ENCODE results near the gene TCEA3.

Gene TCEA3

DNA sequence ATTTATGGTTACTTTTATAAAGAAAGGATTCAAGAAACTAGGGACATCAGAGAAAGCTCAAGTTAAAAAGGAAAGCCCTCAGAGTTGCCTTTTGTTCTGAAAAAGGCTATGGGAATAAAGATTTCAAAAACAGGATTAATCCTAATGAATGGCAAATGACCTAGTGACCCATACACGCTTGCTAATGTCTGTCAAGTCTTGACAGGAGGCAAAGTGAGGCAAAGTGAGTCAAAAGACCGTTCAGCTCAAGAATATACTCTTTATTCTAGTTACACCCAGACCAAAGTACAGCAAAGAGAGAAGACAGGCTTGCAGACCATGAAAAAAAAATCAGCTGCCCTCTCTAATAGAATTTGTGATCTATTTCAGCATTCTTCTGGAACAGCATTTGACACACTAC is 58.4 kb downstream of the TCEA3 start:
- DNase-seq: no peak

DNA sequence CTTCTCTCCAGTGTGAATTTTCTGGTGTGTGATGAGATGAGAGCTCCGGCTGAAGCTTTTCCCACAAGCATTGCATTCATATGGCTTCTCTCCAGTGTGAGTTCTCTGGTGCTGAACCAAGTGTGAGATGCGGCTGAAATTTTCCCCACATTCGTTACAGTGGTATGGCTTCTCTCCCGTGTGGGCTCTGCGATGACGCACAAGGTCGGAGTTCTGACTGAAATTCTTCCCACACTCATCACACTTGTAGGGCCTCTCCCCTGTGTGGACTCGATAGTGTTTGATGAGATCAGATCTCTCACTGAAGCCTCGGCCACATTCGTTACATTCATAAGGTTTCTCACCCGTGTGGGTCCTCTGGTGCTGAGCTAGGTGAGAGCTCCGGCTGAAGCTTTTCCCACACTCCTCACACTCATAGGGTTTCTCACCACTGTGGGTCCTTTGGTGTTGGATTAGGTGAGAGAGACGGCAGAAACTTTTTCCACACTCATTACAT is 62.3 kb downstream of the TCEA3 start:
- no peak for DNase-seq

DNA sequence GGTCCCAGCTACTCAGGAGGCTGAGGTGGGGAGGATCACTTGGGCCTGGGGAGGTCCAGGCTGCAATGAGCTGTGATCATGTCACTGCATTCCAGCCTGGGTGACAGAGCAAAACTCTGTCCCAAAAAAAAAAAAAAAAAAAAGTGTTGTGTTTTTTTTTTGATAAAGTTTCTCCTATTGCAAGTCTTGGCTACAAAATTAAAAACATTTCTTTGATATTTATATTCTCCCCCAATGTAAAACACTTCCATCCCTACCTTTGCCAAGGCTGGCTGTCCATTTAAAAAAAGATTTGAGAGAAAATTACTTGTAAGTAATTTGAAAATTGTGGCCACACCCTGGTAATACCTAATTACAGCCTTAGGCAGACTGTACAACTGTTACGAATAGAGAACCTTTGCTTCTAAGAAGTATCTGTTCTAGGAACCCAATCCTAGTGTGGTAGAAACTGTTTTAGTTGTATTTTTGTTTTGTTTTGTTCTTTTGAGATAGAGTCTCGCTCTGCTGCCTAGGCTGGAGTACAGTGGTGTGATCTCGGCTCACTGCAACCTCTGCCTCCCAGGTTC is 66.2 kb downstream of the TCEA3 start:
- DNase-seq: no peak

DNA sequence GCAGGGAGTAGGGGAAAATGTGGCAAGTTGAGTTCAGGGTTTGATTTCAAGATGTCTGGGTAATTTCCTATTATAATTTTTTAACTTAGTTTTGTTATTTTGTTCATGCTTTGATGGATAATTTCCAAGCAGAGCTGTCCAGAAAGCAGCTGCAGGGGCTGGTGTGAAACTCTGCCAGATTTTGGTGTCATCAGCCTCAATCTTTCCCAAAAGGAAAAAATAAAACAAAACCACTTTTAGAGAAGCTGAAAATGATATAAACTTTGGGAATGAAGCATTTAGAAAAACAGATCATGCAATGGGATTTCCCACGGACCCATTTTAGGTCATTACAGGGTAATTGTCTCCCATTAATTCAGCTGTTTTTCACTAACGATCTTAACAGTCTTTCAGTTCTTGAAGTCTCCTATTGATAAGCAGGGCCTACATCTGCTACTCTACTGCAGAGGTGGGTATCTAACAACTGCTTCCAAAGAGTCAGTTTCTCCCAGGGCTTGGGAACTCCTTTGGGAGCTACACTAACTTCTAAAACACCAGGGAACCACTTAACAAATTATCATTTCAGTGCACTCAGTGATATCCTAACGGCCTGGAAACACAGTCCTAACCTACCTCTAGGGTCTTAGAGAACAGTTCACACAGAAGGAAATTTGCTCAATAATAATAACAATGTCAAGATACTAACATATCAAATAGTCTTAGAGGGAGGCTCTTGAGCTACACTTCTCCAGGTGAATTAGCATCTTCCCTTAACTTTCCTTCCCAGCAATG is 67.2 kb downstream of the TCEA3 start:
- no peak for DNase-seq

DNA sequence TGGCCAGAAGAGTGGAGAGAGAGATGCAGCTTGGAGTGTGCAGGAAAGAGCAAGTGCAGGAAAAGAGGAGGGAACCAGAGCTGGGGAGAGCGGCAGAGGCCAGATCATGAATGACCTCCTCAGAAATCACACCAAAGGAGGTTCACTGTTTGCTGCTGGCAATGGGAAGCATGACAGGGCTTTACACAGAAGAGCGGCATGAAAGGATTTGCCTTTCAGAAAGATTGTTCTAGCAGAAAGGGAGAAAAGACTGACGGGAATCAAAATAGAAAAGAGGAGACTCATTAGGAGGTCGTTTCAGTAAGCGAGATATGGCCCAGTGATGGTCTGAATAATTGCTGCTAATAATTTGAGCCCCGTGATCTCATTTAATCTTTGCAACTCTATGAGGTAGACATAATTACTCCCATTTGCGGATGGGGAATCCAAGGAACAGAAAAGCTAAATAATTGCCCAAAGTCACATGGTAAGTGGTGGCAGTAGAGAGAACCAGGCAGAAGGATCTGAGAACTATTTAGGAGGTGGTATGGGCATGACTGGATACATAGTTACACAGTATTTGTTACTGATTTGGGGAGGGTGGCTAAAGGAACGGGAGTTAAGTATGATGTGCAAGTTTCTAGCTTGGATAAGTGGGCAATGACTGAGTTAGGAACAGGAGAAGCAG is 67.9 kb downstream of the TCEA3 start:
- DNase-seq: no peak

DNA sequence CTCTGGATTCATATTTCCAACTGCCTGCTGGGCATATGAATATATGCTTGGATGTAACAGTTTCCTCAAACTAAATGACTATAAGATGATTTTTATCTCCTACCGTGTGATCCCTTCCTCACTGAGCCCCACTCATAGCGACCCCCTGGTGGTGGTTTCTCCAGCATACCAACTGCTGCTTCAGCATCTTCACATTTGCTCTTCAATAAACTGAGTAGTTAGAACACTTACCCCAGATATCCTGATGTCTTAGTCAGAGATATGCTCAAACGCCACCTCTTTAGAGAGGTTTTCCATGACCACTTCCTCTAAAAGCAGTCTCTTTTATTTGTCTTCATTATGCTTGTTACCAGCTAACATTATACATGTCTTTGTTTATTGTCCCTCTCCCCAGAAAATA is 70.3 kb downstream of the TCEA3 start:
- no peak for DNase-seq

DNA sequence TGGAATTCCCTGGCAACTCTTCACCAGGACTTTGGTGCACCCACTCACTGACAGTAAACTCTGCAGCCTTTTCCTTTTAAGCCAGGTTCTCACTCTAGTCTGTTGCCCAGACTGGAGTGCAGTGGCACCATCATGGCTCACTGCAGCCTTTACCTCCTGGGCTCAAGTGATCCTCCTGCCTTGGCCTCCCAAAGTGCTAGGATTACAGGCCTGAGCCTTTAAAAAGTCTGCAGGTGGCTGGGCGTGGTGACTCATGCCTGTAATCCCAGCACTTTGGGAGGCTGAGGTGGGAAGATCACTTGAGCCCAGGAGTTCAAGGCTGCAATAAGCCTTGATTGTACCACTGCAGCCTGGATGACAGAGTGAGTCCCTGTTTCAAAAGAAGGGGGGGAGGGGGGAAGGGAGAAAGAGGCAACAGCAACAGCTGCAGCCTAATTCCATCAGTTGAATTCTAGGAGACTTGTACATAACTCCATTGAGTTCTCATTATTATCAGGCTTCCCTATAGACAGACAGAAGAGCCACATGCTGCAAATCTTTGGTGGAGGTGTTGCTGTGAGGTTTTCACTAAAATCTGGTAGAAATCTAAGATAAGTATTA is 72.4 kb downstream of the TCEA3 start:
- no peak for DNase-seq

DNA sequence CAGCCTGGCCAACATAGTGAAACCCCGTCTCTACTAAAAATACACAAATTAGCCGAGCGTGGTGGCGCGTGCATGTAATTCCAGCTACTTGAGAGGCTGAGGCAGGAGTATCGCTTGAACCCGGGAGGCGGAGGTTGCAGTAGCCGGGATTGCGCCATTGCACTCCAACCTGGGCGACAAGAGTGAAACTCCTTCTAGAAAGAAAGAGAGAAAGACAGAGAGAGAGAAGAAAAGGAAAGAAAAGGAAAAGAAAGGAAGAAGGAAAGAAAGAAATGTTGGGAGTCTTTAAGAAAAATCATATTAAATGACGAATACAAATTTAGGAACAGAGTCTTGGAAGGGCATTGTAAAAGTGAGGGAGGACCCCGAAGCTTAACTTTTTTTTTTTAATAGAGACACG is 78.6 kb downstream of the TCEA3 start:
- no peak for DNase-seq

DNA sequence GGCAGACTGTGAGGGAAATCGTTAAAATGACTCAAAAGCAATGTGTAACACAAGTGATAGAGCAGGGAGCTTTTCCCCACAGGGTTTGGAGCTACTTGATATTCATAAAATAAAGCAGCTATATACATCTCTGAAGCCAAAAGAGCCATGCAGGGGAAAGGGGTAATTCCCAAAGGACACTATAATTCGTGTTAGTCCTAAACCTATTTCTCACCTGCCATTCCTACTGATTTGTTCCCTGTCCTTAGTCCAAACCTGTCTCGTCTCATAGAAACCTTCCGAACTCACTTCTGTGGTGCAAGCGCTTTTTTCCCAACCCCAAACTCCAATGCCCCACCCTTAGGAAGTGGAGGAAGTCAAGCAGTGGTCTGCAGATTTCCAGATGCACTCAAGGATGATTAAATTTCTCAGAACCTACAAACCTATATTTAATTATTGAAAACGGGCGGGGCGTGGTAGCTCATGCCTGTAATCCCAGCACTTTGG is 79.5 kb downstream of the TCEA3 start:
- no peak for DNase-seq

DNA sequence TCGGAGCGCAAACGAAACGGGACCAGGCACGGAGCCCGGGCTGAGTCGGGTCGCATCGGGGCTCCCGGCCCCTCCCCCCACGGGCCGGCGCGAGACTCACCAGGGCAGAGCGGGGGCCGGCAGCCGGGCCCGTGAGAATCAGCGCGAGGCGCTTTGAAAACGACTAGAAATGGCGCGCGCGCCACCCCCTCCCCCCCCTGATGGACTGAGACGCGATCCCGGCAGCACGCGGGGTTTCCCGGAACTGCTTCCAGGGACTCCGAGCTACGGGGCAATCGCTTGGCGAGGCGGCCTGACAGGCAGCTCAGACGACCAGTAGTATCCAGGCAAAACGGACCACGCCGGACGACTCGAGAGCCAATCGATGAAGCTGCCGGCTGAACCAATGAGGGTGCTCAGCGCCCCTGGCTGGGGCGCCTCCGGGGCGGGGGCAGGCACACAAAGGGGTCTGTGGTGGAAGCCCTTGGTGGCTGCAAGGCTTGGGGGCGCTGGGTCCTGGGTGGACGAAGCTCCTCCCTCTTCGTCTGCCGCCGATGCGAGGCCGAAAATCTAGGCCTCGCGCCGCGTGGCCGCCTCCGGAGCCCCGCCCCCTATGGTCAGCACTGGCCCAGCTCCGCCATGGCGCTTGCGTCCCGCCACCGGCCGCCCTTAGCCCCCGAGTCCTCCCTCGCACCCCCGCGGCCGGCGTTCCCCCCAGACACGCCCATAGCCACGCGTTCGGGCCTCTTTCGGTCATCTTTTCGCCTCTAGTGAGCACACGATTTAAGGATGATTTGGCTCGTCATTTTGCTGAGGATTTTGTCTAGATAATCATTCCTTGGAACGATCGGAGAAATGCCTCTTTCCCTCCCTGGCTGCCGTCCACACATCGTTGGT is 80.2 kb downstream of the TCEA3 start, which contains the start of gene HNRNPR:
Gene HNRNPR, minus strand, starts transcription at position 174 of the 876 bp plus-strand sequence. CDS start 3,276 bp downstream, outside the sequence.
- peak; percentile 99 for DNase-seq

DNA sequence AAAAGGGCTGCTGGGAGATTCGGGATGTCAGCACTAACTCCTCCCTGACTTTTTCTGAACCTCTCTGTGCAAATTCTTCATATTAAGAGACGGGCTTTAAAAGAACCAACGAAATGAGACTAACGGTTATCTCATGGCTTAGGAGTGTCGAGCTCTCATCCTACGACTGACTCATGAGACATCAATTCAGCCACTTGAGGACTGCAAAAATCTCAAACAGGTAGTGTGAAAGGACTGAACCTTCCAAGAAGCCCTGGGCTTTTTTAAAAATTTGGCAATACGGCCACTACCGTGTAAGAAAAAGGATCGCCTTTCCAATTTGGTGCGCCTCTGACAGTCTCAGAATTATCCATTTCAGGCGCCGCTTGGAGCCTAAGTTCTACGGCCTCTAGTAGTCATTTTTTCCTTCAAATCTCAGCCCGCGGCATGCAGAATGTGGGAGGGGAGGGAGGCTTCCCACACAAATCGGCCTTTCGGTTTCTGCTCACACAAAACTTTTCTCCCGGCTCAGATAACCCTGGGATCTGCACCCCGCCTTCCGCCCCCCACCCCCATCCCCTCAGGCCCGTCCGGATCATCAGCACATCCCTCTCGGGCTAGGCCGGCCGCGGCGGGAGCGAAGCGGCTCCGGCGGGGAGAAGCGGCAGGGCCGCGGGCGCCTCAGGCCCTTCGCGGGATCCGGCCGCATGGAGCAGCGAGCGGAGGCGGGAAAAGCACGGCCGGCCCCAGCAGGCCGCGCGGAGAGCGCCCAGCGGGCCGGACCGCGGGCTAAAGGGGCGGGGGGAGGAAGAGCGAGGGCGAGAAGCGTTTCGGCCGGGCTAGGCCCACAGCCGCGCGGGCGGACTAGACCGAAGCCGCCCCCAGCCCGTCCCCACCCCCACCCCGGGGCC is 81.1 kb downstream of the TCEA3 start:
- DNase-seq: no peak

DNA sequence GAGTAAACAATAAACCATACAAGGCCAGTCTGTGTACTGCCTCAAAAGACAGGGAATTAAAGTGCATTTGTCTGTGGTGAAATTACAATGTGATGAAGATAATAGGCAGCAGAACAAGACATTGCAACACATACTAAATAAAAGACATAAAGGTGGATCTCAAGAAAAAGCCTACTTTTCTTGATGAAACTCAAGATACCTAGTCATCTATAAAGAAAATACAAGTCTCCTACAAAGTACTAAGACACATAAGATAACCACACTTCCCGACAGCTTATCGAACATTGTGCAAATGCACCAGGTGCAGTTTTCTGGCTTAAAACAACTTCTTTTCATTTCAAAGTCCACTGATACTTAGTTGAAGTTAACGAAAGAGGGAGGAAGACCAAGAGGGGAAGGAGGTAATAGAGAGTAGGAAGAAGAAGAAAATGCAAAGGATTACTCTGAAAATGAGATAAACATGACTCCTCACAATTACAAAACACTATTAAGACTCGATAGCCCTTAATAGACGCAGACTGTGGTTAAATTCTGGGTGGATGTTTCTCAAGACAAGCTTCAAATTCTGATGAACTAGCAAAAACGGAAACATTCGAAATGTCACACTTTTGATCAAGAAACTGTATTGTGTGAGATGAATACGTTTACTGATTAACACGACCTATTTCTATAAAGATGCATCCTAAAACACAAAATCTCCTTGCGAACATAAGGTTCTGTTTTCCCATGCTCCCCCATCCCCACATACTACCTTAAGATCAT is 82.4 kb downstream of the TCEA3 start:
- DNase-seq: no peak

DNA sequence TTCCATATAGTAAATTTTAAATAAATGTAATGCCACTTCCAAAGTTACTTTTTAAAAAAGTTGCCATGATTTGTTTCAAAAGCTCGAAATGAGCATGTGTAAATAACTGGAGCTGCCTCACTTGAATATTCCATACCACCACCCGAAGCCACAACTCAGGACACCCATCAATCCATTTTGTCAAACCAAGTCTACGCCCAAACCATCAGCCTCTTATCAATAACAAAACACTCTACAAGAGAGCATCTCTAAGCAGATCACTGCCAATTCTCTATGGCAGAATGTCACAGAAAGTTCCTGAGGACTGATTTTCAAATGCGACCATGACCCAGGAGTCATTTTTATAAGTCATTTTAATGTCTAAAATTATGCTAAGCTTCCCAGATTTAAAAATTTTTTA is 84.9 kb downstream of the TCEA3 start:
- DNase-seq: no peak

DNA sequence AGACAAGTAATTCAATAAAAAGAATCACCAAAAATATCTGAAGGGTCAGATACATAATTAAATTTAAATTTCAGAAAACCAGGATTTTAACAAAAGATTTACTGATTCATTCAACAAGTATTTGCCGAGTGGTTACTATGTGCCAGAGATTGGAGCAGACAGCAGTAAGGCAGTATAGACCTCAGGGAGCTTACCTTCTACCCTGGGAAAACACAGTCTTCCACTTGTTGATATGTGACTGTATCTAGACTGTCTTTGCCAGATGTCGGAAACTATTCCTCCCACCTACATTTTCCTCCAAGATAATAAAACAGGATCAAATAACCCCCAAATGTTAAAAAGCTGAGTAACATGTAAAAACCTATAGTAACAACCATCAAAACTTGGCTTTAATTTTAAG is 86.7 kb downstream of the TCEA3 start:
- DNase-seq: no peak

DNA sequence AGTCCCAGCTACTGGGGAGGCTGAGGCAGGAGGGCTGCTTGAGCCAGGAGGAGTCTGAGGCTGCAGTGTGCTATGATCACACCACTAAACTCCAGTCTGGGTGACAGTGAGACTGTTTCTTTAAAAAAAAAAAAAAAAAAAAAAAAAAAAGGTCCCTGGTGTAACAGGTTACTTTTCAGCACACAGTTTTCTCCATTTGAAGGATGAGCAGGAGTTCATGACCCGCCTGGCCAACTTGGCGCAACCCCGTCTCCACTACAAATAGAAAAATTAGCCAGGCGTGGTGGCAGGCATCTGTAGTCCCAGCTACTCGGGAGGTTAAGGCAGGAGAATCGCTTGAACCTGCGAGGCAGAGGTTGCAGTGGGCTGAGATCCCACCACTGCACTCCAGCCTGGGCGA is 92.8 kb downstream of the TCEA3 start:
- DNase-seq: no peak

Data from activated gamma-delta T cell treated with Interleukin-2 at 50 U/mL for 16 hours (primary cell).